H9 (cell line): ENCODE data around the gene EDAR. TPM values are rescaled to one million over a fixed set of nuclear protein-coding genes. Genes with fewer than 3 reads are reported as not detected.

ENCODE experiments used
- DNase-seq: peaks from one replicate; pipeline ENCODE4 v3.0.0-alpha.2; 2017
- H2AFZ ChIP-seq: one replicate; pipeline ENCODE4 v1.6.1; 2013; ENCODE audit warnings: mild to moderate bottlenecking, low read length, control low read depth, moderate library complexity
- H2AK5ac ChIP-seq: 2 replicates; pipeline ENCODE4 v1.6.1; 2013; ENCODE audit warnings: low read length, control low read depth, mixed read lengths; ENCODE audit not compliant: insufficient read length
- H2BK120ac ChIP-seq: one replicate; pipeline ENCODE4 v1.6.1; 2013; ENCODE audit warnings: low read depth, mild to moderate bottlenecking, low read length, control low read depth, inconsistent platforms; ENCODE audit not compliant: poor library complexity, severe bottlenecking
- H2BK12ac ChIP-seq: 2 replicates; pipeline ENCODE4 v1.6.1; 2013; ENCODE audit warnings: low read length, control low read depth, mixed read lengths, low read depth; ENCODE audit not compliant: insufficient read length
- H2BK15ac ChIP-seq: 2 replicates; pipeline ENCODE4 v1.6.1; 2013; ENCODE audit warnings: low read depth, low read length, control low read depth
- H2BK20ac ChIP-seq: one replicate; pipeline ENCODE4 v1.6.1; 2013; ENCODE audit warnings: low read depth, mild to moderate bottlenecking, low read length, control low read depth, inconsistent platforms; ENCODE audit not compliant: poor library complexity, severe bottlenecking
- H2BK5ac ChIP-seq: 2 replicates; pipeline ENCODE4 v1.6.1; 2013; ENCODE audit warnings: low read length, control low read depth, mixed read lengths; ENCODE audit not compliant: insufficient read length
- H3K14ac ChIP-seq: 2 replicates; pipeline ENCODE4 v1.6.1; 2013; ENCODE audit warnings: low read length, control low read depth; ENCODE audit not compliant: insufficient read depth
- H3K18ac ChIP-seq: 2 replicates; pipeline ENCODE4 v1.6.1; 2013; ENCODE audit warnings: low read depth, mild to moderate bottlenecking, mixed read lengths, low read length, control low read depth; ENCODE audit not compliant: insufficient read length
- H3K23ac ChIP-seq: 2 replicates; pipeline ENCODE4 v1.6.1; 2013; ENCODE audit warnings: low read length, control low read depth, mixed read lengths, low read depth; ENCODE audit not compliant: insufficient read length
- H3K23me2 ChIP-seq: 2 replicates; pipeline ENCODE4 v1.6.1; 2013; ENCODE audit warnings: low read depth, mild to moderate bottlenecking, mixed read lengths, low read length, control low read depth; ENCODE audit not compliant: insufficient read length, poor library complexity, severe bottlenecking
- H3K27ac ChIP-seq: 2 replicates; pipeline ENCODE4 v1.5.1; 2013; ENCODE audit warnings: low read length, control low read depth, mixed read lengths, low read depth; ENCODE audit not compliant: insufficient read length
- H3K27me3 ChIP-seq: 2 replicates; pipeline ENCODE4 v1.6.1; 2013; ENCODE audit warnings: low read length, control low read depth, inconsistent platforms; ENCODE audit not compliant: insufficient read depth
- H3K4ac ChIP-seq: 2 replicates; pipeline ENCODE4 v1.6.1; 2013; ENCODE audit warnings: low read depth, mild to moderate bottlenecking, control low read depth, inconsistent platforms, low read length, moderate library complexity
- H3K4me1 ChIP-seq: 2 replicates; pipeline ENCODE4 v1.6.1; 2013; ENCODE audit warnings: low read length, control low read depth, inconsistent platforms; ENCODE audit not compliant: insufficient read depth
- H3K4me2 ChIP-seq: 2 replicates; pipeline ENCODE4 v1.6.1; 2013; ENCODE audit warnings: low read length, control low read depth, mixed read lengths; ENCODE audit not compliant: insufficient read length, insufficient read depth
- H3K56ac ChIP-seq: 2 replicates; pipeline ENCODE4 v1.6.1; 2013; ENCODE audit warnings: low read depth, mild to moderate bottlenecking, mixed read lengths, low read length, control low read depth; ENCODE audit not compliant: insufficient read length
- H3K79me1 ChIP-seq: 2 replicates; pipeline ENCODE4 v1.6.1; 2013; ENCODE audit warnings: low read depth, mild to moderate bottlenecking, moderate library complexity, low read length, control low read depth, inconsistent platforms; ENCODE audit not compliant: insufficient read depth, poor library complexity, severe bottlenecking
- H3K79me2 ChIP-seq: 2 replicates; pipeline ENCODE4 v1.6.1; 2013; ENCODE audit warnings: low read length, control low read depth, inconsistent platforms; ENCODE audit not compliant: insufficient read depth
- H3K9ac ChIP-seq: 2 replicates; pipeline ENCODE4 v1.6.1; 2013; ENCODE audit warnings: low read length, control low read depth, mixed read lengths; ENCODE audit not compliant: insufficient read length; ENCODE audit errors: extremely low read depth
- H3K9me3 ChIP-seq: one replicate; pipeline ENCODE4 v1.6.1; 2013; ENCODE audit warnings: low read depth, low read length, inconsistent platforms; ENCODE audit not compliant: control insufficient read depth
- H3T11ph ChIP-seq: one replicate; pipeline ENCODE4 v1.6.1; 2013; ENCODE audit warnings: mild to moderate bottlenecking, low read length, control low read depth, inconsistent platforms
- H4K20me1 ChIP-seq: one replicate; pipeline ENCODE4 v1.6.1; 2013; ENCODE audit not compliant: control insufficient read depth, insufficient read length, insufficient read depth
- H4K5ac ChIP-seq: 2 replicates; pipeline ENCODE4 v1.6.1; 2013; ENCODE audit warnings: low read depth, mild to moderate bottlenecking, mixed read lengths, low read length, control low read depth; ENCODE audit not compliant: insufficient read length
- H4K8ac ChIP-seq: replicated peaks from 2 replicates; pipeline ENCODE4 v1.6.1; 2013; ENCODE audit warnings: low read length, control low read depth, mixed read lengths, low read depth; ENCODE audit not compliant: insufficient read length
- H4K91ac ChIP-seq: 2 replicates; pipeline ENCODE4 v1.6.1; 2013; ENCODE audit warnings: low read depth, mild to moderate bottlenecking, moderate library complexity, mixed read lengths, low read length, control low read depth; ENCODE audit not compliant: insufficient read length
- H3K27ac Mint-ChIP-seq, 3 experiments: 2 replicates in 2 of 3; 3 replicates in 1 of 3; pipeline ENCODE4 v1.8.0; 2020 to 2021; ENCODE audit warnings: mixed read lengths in 3 of 3, mild to moderate bottlenecking in 1 of 3, moderate library complexity in 1 of 3
- H3K27me3 Mint-ChIP-seq: 2 replicates; pipeline ENCODE4 v1.8.0; 2021; ENCODE audit warnings: low read depth, mild to moderate bottlenecking, moderate library complexity, mixed read lengths
- H3K36me3 Mint-ChIP-seq, 3 experiments: 2 replicates in 2 of 3; 3 replicates in 1 of 3; pipeline ENCODE4 v1.8.0; 2020 to 2021; ENCODE audit warnings: low read depth in 3 of 3, mixed read lengths in 3 of 3; ENCODE audit not compliant: insufficient read depth in 1 of 3
- H3K4me1 Mint-ChIP-seq, 2 experiments: 2 replicates each; pipeline ENCODE4 v1.8.0; 2020; ENCODE audit warnings: mixed read lengths in 2 of 2
- H3K4me3 Mint-ChIP-seq, 2 experiments: 2 replicates in 1 of 2; 3 replicates in 1 of 2; pipeline ENCODE4 v1.8.0; 2020 to 2021; ENCODE audit warnings: mild to moderate bottlenecking in 2 of 2, mixed read lengths in 2 of 2, moderate library complexity in 1 of 2
- H3K9me3 Mint-ChIP-seq, 2 experiments: 2 replicates in 1 of 2; 3 replicates in 1 of 2; pipeline ENCODE4 v1.8.0; 2020; ENCODE audit warnings: mild to moderate bottlenecking in 2 of 2, mixed read lengths in 2 of 2, moderate library complexity in 1 of 2
- WGBS: extraction: QIAGEN DNeasy Blood & Tissue Kit; methylation state at CpG from one replicate; pipeline ENCODE4 v1.1.7; 2013; ENCODE audit warnings: missing lambda C conversion rate, low lambda C conversion rate, mixed read lengths; ENCODE audit not compliant: insufficient read length; ENCODE audit errors: extremely low coverage; 5-methylcytosine and 5-hydroxymethylcytosine counted together
- total RNA-seq: library from RNA; stranded (reverse); gene quantifications from 2 replicates; pipeline ENCODE4 v1.2.1, GENCODE V29; 2021
- TF ChIP-seq, protein P1 (sequence below): fragments of 200-600 bp; sonication (generic); conservative IDR thresholded peaks from 3 replicates; pipeline ENCODE4 v1.8.0; 2021; ENCODE audit warnings: antibody characterized with exemption, mild to moderate bottlenecking

Gene EDAR
- total RNA-seq, 1 experiment from 2014 or later = not detected

DNA sequence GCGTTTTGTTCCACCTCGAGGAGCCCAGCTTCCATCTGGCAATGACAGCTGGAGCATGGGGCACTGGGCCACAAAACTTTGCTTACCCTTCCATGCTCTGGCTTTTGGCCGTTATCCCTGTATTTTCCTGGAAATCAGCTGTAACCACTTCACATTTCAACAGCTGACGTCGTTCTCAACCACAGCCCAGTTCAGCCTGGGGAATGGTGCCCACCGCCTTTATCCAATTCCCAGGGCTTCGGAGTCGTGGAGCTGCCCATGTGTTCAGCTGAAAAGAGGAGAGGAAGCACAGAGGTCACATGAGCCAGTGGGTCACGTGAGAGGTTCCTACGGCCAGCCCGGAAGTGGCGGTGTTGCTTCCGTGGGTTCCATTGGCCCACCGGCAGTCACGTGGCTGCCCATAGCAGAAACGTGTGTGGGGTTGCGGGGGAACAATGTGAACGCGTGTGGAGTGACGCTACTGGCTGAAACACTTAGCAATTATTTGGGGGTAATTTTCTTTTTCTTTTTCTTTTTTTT is 16.7 kb upstream of the EDAR start:
- Histone ChIP-seq H2BK12ac (no peak overlapping the region), H3K9ac (no peak overlapping the region), H3K79me1 (no peaks in the 10 kb centered on the region), H3K9me3 (no peaks in the 10 kb centered on the region), H3K27ac (no peak overlapping the region), H3K4me1 (no peaks in the 10 kb centered on the region), H4K5ac (no peak overlapping the region), H3K56ac (no peak overlapping the region), H3K23ac (no peak overlapping the region), H3K23me2 (no peaks in the 10 kb centered on the region), H4K8ac (no peak overlapping the region), H4K91ac (no peak overlapping the region), H2BK20ac (no peak overlapping the region), H3K4ac (no peak overlapping the region), H3K4me2 (no peak overlapping the region), H2BK5ac (no peak overlapping the region), H2BK120ac (no peak overlapping the region), H3K14ac (no peak overlapping the region; the same call in 1 of the 2 replicates), H3K79me2 (no peaks in the 10 kb centered on the region), H2BK15ac (no peak overlapping the region), H2AK5ac (no peak overlapping the region), H3T11ph (no peak overlapping the region), H2AFZ (no peak overlapping the region), H3K18ac (no peak overlapping the region), H3K27me3 (no peaks in the 10 kb centered on the region), H4K20me1 (no peaks in the 10 kb centered on the region)
- Mint-ChIP-seq H3K27me3 (peaks cover under 1% of the 10 kb centered on the region; the same call in 1 of the 2 replicates), H3K9me3 (no peaks in the 10 kb centered on the region), H3K4me1 (no peaks in the 10 kb centered on the region), H3K36me3 (no peaks in the 10 kb centered on the region), H3K27ac (no peak overlapping the region; a peak in 1 of 7 replicates), H3K4me3 (no peak overlapping the region)
- no CpG with 5 or more reads among the region's 20 CpGs for WGBS
- no peak for DNase-seq
- TF ChIP-seq, protein P1, sequence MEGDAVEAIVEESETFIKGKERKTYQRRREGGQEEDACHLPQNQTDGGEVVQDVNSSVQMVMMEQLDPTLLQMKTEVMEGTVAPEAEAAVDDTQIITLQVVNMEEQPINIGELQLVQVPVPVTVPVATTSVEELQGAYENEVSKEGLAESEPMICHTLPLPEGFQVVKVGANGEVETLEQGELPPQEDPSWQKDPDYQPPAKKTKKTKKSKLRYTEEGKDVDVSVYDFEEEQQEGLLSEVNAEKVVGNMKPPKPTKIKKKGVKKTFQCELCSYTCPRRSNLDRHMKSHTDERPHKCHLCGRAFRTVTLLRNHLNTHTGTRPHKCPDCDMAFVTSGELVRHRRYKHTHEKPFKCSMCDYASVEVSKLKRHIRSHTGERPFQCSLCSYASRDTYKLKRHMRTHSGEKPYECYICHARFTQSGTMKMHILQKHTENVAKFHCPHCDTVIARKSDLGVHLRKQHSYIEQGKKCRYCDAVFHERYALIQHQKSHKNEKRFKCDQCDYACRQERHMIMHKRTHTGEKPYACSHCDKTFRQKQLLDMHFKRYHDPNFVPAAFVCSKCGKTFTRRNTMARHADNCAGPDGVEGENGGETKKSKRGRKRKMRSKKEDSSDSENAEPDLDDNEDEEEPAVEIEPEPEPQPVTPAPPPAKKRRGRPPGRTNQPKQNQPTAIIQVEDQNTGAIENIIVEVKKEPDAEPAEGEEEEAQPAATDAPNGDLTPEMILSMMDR = no peak
